ENCODE measurements around the gene SORCS2.

DNA sequence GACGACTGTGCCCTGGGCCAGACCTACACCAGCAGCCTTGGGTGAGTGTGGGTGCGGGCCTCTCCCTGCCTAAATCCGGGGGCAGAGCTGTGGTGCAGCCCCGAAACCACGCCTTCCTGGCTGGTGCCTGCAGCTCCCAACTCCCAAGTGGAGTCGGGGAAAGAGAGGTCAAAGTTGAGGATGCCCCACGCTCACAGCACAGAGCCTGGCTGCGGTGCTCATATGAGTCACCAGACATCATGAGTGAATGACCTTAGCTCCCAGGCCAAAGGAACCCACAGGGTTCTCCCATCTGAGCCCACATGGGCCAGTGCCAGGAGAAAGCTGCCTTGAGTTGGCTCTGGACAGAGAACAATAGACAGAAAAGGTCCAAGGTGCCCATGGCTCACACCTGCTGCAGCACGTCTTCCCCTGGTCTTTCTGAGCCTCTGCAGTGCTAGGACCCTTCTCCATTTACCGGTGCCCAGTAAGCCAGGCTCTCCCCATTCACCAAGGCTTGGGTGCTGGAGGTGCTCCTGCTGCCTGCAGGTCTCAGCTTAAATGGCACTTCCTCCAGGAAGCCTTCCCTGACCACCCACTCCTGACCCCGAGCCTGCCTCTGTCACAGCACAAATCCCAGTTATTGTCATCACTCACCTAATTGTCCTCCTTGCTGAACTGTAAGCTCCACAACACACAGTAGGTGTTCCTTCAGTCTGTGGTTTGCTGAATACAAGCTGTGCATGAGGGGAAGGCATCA lies 523.1 kb downstream of the SORCS2 start:
- TF ChIP-seq, protein P1, sequence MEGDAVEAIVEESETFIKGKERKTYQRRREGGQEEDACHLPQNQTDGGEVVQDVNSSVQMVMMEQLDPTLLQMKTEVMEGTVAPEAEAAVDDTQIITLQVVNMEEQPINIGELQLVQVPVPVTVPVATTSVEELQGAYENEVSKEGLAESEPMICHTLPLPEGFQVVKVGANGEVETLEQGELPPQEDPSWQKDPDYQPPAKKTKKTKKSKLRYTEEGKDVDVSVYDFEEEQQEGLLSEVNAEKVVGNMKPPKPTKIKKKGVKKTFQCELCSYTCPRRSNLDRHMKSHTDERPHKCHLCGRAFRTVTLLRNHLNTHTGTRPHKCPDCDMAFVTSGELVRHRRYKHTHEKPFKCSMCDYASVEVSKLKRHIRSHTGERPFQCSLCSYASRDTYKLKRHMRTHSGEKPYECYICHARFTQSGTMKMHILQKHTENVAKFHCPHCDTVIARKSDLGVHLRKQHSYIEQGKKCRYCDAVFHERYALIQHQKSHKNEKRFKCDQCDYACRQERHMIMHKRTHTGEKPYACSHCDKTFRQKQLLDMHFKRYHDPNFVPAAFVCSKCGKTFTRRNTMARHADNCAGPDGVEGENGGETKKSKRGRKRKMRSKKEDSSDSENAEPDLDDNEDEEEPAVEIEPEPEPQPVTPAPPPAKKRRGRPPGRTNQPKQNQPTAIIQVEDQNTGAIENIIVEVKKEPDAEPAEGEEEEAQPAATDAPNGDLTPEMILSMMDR (IDR thresholded peaks at IDR 0.05) = no peak
- TF ChIP-seq EZH2 (IDR thresholded peaks at IDR 0.05; ENCODE audit: borderline replicate concordance, insufficient read depth, low read depth, low read length, poor library complexity, severe bottlenecking) = no peak
